GM18508 (cell line): Measurements from ENCODE around the gene PPARD.
"Not testable (repeated sequence)": the region's sequence is repeated elsewhere in the genome, so short reads cannot be mapped to it uniquely, and the experiment has no call there.

ENCODE experiments used
- ATAC-seq: cut with Tn5 transposase; IDR thresholded peaks from one replicate; pipeline ENCODE4 v1.9.1; 2021; ENCODE audit warnings: moderate number of reproducible peaks; ENCODE audit not compliant: insufficient read depth, unreplicated experiment

Gene PPARD

GRCh38 chr6:35311390-35312075 lies 30.8 kb upstream of the PPARD start:
- ATAC-seq = no peak

- no peak for ATAC-seq
Measured at GRCh38 chr6:35312076-35312800, 30.1 kb upstream of the PPARD start.

DNA sequence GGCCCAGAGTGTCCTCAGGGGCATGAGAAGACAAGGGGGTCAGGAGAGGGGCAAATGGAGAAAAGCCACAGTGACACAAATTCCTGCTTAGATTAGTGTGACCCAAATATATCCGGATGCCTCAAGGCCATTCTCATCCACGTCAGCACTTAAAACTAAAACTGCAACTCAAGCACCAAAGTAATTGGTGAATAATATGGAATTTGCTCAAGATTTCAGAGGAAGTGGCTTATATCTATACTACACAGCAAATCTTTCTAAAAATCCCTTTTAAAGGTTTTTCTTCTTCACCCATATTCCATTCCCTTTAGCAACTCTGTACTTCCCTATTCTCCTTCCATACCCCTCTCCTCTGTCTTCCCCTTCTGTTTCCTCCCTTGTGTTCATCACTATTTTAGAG lies 29.6 kb upstream of the PPARD start:
- ATAC-seq = no peak

DNA sequence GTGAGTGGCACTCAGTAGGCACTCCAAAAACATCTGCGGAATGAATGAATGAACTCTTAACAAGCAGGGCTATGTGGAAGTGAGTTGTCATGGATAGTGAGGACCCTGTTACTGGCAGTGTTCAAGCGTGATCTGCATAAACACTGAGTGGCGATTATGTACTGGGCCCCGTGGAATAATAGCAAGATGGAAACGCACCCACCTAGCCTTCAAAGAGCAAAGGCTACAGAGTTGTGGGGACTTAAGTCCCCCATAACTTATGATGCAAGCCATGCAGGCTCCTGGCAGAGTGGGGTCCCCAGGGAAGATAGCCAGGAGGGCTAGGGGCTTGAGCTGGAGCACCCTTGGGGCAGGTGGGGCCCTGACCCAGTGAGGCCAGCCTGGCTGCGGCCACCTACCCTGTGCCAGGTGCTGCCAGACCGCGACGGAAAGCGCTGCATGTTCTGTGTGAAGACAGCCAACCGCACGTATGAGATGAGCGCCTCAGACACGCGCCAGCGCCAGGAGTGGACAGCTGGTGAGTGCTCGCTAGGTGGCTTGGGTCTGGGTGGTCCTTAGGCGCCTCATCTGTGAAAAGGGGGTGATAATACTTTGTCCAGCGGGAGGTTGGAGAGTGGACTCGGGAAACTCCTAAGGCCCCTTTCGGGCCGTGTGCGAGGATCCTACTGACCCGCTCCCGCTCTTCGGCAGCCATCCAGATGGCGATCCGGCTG lies 24.7 kb upstream of the PPARD start:
- ATAC-seq = no peak

GRCh38 chr6:35318196-35319171 lies 23.9 kb upstream of the PPARD start:
- ATAC-seq = no peak

- no peak for ATAC-seq
Measured at GRCh38 chr6:35319346-35320030, 22.9 kb upstream of the PPARD start.

DNA sequence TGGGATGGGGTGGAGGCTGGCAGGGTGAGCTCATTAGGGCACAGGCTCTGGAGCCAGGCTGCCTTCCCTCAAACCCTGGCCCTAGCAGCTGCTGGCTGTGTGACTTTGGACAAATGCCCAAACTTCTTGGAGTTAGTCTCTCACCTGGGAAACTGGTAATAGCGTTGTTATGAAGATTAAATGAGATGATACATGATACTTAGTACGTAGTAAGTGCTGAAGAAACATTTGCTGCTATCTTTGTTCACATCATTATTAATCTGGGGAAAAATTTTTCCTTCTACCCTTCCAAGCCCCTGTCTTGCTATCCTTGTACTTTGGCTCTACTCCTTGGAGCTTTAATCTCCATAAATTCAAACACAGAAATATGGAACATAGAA lies 22.3 kb upstream of the PPARD start:
- ATAC-seq = no peak

GRCh38 chr6:35321091-35321490 lies 21.3 kb upstream of the PPARD start:
- ATAC-seq = no peak

DNA sequence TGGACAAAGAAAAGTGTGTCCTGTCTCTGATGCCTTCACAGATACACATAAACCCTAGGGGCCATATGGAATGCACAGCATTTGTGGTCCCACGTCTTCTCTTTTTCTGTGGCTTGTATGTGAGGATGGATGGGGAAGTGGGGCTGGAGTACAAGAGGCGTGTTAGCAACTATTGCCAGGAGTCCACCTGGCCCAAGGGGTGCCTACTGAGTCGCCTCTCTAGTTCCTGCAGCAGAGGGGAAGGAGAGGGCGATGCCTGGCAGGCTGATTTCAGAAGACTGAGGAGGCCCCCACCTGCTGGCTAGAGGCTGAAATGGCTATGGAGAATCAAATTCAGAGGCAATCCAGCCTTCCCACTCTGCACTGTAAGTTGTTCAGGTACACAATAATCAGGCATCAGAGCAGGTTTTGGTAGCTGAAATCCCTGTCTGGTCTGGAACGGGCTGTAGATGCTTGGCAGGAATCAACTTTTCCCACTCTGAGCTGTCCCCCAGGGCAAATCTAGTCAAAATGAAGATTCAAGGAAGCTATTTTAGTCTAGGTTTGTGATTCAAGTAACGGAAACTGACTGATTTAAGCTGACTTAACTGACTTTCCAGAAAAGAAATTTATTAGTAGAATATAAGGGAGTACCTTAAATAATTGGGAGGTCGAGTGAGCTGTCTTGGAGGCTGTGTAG lies 14.9 kb upstream of the PPARD start:
- ATAC-seq = no peak

- no peak for ATAC-seq
Measured at GRCh38 chr6:35328108-35328723, 14.1 kb upstream of the PPARD start.

GRCh38 chr6:35328965-35329364 lies 13.4 kb upstream of the PPARD start:
- not testable (repeated sequence) for ATAC-seq

DNA sequence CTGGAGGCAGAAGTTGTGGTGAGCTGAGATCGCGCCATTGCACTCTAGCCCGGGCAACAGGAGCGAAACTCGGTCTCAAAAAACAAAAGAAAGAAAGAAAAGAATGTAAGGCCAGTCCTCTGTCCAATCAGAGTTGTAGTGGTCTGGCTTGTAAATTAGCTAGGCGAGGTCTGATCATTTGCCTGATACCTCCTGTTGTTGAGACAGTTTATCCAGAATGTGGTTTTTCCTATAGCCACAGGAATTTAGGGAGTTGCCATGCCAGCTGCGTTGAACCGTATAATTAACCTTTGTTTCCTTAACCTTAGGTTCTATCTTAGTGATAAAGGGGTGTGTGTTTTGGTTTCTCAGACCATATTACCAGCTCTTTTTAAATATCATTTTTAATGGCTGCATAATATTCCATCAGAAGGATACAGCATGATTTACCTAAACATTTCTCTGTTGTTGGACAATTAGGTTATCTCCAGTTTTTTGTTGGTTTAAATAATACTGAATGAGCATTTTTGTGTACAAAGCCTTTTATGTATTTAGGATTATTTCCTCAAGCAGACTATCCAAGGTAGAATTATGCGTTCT lies 11.7 kb upstream of the PPARD start:
- no peak for ATAC-seq

GRCh38 chr6:35332074-35332887 lies 10.1 kb upstream of the PPARD start:
- not testable (repeated sequence) for ATAC-seq

DNA sequence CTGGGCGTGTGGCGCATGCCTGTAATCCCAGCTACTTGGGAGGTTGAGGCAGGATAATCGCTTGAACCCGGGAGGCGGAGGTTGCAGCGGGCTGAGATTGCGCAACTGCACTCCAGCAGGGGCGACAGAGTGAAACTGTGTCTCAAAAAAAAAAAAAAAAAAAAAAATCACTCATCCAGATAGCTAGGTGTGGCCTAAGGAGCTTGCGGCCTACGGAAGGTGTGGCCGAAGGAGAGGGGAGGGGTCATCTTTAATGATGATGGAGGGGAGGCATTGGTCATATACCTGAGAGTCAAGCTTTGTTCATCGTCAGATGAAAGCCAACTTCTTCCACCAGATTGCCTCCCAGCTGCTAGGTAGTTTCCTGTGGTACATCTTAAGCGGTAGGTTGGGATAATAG lies 801 bp upstream of the PPARD start:
- no peak for ATAC-seq

- no peak for ATAC-seq
Measured at GRCh38 chr6:35343092-35343834, 905 bp downstream of the PPARD start.

DNA sequence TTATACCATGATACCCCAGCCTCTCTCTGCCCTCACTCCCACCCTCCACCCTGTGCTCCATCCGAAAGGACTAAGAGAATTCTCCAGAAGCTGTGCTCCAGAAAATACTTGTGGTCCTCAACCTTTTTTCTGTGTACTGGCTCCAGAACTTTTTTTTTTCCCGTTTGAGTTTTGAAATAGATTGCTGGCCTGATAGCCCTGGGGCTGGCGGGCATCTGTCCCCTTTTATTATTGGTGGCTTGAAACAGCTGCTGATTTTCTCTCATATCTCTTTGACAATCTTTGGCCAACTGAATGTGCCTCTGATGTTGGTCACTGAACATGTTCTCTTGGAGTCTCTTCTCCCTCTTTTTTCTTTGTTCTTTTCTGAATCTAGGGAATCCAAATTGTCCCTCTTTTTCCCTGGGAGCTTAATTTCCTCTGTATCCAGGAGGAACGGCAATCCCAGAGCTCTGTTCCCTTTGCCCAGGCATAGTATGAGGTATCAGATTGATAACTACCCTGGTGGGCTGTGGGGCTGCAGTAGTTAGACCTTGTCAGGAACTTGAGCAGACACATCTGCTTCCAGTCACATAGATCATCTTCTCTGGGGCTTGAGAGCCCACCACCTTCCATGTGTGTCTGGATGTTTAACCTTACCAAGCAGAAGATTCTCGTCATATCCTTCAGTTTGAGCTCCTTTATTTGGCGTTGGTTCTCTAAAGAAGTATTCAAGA lies 1.6 kb downstream of the PPARD start:
- no peak for ATAC-seq
